HepG2 (cell line): ENCODE data around the gene CNPY4. TPM values are rescaled to one million over a fixed set of nuclear protein-coding genes. Genes with fewer than 3 reads are reported as not detected.

Experiments
- ARHGAP35 ChIP-seq: sonication (generic); formaldehyde crosslinking; IDR thresholded peaks from 2 replicates; pipeline ENCODE4 v1.9.0; 2022; ENCODE audit warnings: mild to moderate bottlenecking, inconsistent platforms, moderate library complexity, missing genetic modification reagents, borderline replicate concordance
- BCL6 ChIP-seq: IDR thresholded peaks from 2 replicates; pipeline ENCODE4 v1.6.1; 2016; ENCODE audit warnings: missing genetic modification reagents, missing compliant biosample characterization
- ESRRA ChIP-seq: sonication (generic); formaldehyde crosslinking; IDR thresholded peaks from 2 replicates; pipeline ENCODE4 v1.5.1; 2020; ENCODE audit warnings: mild to moderate bottlenecking, low read depth, missing genetic modification reagents
- FOXO1 ChIP-seq: sonication (generic); formaldehyde crosslinking; IDR thresholded peaks from 2 replicates; pipeline ENCODE4 v1.4.0; 2020; ENCODE audit warnings: missing genetic modification reagents
- GATAD1 ChIP-seq: IDR thresholded peaks from 2 replicates; pipeline ENCODE4 v1.6.1; 2016; ENCODE audit warnings: missing genetic modification reagents, missing compliant biosample characterization
- GPN1 ChIP-seq: sonication (generic); formaldehyde crosslinking; IDR thresholded peaks from 2 replicates; pipeline ENCODE4 v1.5.1; 2020; ENCODE audit warnings: missing genetic modification reagents, borderline replicate concordance
- MED8 ChIP-seq: sonication (generic); formaldehyde crosslinking; IDR thresholded peaks from 2 replicates; pipeline ENCODE4 v1.8.1; 2023; ENCODE audit warnings: mild to moderate bottlenecking, missing genetic modification reagents; ENCODE audit not compliant: insufficient replicate concordance
- ZNF143 ChIP-seq: sonication (generic); formaldehyde crosslinking; IDR thresholded peaks from 2 replicates; pipeline ENCODE4 v1.4.0; 2020; ENCODE audit warnings: missing genetic modification reagents
- ZNF251 ChIP-seq: sonication (generic); formaldehyde crosslinking; IDR thresholded peaks from 2 replicates; pipeline ENCODE4 v1.9.0; 2021; ENCODE audit warnings: mild to moderate bottlenecking, missing genetic modification reagents
- ZNF253 ChIP-seq: sonication (generic); formaldehyde crosslinking; IDR thresholded peaks from 2 replicates; pipeline ENCODE4 v1.8.0; 2022; ENCODE audit warnings: mild to moderate bottlenecking, missing genetic modification reagents, borderline replicate concordance
- ZNF260 ChIP-seq: sonication (generic); formaldehyde crosslinking; IDR thresholded peaks from 2 replicates; pipeline ENCODE4 v1.4.0; 2020; ENCODE audit warnings: missing genetic modification reagents, low read depth, mild to moderate bottlenecking, borderline replicate concordance
- ZNF558 ChIP-seq: sonication (generic); formaldehyde crosslinking; IDR thresholded peaks from 2 replicates; pipeline ENCODE4 v1.9.0; 2022; ENCODE audit warnings: mild to moderate bottlenecking, missing genetic modification reagents, borderline replicate concordance
- ZNF619 ChIP-seq: sonication (generic); formaldehyde crosslinking; IDR thresholded peaks from 2 replicates; pipeline ENCODE4 v1.4.0; 2020; ENCODE audit warnings: mild to moderate bottlenecking, missing genetic modification reagents
- ZNF816 ChIP-seq: sonication (generic); formaldehyde crosslinking; IDR thresholded peaks from 2 replicates; pipeline ENCODE4 v1.8.0; 2022; ENCODE audit warnings: missing genetic modification reagents, mild to moderate bottlenecking, borderline replicate concordance
- ZSCAN12 ChIP-seq: sonication (generic); formaldehyde crosslinking; IDR thresholded peaks from 2 replicates; pipeline ENCODE4 v1.9.0; 2021; ENCODE audit warnings: mild to moderate bottlenecking, missing genetic modification reagents
- polyA plus RNA-seq, 8 experiments: library from polyadenylated mRNA; depleted of rRNA in 3 of 8; stranded (reverse) in 7 of 8; unstranded in 1 of 8; fragments of >200 nt; fragmentation: Illumina TruSeq in 4 of 8; extraction: Trizol in 4 of 8; gene quantifications; 2 replicates each; pipeline versions ENCODE4 v1.2.1 to v1.2.3, GENCODE V29; 2011 to 2016; ENCODE audit warnings: low read depth in 4 of 8, missing spikeins in 1 of 8, mixed read lengths in 1 of 8; ENCODE audit not compliant: insufficient read depth in 1 of 8
- total RNA-seq, 5 experiments: library from RNA; depleted of rRNA; stranded (reverse); fragments of >200 nt; fragmentation: Illumina TruSeq; extraction: Trizol; gene quantifications; 2 replicates each; pipeline ENCODE4 v1.2.3, GENCODE V29; 2016; ENCODE audit warnings: low read depth in 1 of 5
- TF ChIP-seq, protein P1 (sequence below): sonication (generic); formaldehyde crosslinking; IDR thresholded peaks from 2 replicates; pipeline ENCODE4 v1.4.0; 2020; ENCODE audit warnings: missing genetic modification reagents, borderline replicate concordance
- TF ChIP-seq, protein P2 (sequence below): sonication (generic); formaldehyde crosslinking; IDR thresholded peaks from 2 replicates; pipeline ENCODE4 v1.5.0; 2020; ENCODE audit warnings: mild to moderate bottlenecking, missing genetic modification reagents
- TF ChIP-seq, protein P3 (sequence below): sonication (generic); formaldehyde crosslinking; IDR thresholded peaks from 2 replicates; pipeline ENCODE4 v1.8.0; 2022; ENCODE audit warnings: missing genetic modification reagents, mild to moderate bottlenecking, inconsistent platforms, borderline replicate concordance
- TF ChIP-seq, protein P4 (sequence below): sonication (generic); formaldehyde crosslinking; IDR thresholded peaks from 2 replicates; pipeline ENCODE4 v1.8.0; 2023; ENCODE audit warnings: mild to moderate bottlenecking, missing genetic modification reagents
- TF ChIP-seq, protein P5 (sequence below): sonication (generic); formaldehyde crosslinking; IDR thresholded peaks from 2 replicates; pipeline ENCODE4 v1.5.0; 2020; ENCODE audit warnings: missing genetic modification reagents
- TF ChIP-seq, protein P6 (sequence below): sonication (generic); formaldehyde crosslinking; IDR thresholded peaks from 2 replicates; pipeline ENCODE4 v1.8.1; 2023; ENCODE audit warnings: mild to moderate bottlenecking, missing genetic modification reagents

The CNPY4 gene
- total and polyA plus RNA-seq, 2 of the 13 experiments (the other 11 are each of a cell fraction or from before 2014, with no cell fraction given) = 6.2 to 12.7 TPM

DNA sequence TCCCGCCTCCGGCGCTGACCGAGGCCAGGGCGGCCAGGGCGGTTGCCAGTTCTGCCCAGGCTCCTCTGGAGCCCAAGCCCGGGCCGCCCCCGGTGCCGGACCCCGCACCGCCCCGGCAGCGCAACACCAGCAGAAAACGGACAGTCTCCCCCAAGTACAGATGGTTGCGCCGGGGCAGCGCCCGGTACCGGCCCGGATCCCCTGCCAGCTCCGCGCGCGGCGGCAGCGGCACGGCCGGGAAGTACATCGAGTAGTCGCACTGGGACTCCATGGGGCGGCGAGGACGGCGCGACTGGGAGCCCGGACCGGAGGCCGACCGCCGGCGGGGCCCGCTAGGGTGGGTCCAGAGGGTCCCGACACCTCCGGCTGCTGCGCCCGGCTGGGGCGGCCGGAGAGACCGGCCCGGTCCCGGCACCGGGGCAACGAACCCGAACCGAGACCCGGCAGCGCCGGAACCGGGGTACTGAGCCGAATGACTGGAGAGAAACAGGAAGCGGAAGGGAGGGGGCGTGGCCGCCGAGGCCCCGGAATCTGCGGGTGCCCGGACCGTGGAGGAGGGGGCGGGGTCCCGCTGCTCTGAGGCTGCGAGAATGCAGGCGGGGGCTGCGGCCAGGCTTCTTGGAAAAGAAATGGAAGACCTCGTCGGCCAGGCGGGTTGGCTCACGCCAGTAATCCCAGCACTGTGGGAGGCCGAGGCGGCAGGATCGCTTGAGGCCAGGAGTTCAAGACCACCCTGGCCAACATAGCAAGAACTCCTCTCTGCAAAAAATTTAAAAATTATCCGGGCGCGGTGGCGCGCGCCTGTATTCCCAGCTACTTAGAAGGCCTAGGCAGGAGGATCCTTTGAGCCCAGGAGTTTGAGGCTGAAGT lies 39.0 kb downstream of the CNPY4 start, which contains the start of gene TRAPPC14 (continued):
- TF ChIP-seq, protein P1, sequence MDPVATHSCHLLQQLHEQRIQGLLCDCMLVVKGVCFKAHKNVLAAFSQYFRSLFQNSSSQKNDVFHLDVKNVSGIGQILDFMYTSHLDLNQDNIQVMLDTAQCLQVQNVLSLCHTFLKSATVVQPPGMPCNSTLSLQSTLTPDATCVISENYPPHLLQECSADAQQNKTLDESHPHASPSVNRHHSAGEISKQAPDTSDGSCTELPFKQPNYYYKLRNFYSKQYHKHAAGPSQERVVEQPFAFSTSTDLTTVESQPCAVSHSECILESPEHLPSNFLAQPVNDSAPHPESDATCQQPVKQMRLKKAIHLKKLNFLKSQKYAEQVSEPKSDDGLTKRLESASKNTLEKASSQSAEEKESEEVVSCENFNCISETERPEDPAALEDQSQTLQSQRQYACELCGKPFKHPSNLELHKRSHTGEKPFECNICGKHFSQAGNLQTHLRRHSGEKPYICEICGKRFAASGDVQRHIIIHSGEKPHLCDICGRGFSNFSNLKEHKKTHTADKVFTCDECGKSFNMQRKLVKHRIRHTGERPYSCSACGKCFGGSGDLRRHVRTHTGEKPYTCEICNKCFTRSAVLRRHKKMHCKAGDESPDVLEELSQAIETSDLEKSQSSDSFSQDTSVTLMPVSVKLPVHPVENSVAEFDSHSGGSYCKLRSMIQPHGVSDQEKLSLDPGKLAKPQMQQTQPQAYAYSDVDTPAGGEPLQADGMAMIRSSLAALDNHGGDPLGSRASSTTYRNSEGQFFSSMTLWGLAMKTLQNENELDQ (CRISPR knock-in tag) = no peak
- TF ChIP-seq, protein P2, sequence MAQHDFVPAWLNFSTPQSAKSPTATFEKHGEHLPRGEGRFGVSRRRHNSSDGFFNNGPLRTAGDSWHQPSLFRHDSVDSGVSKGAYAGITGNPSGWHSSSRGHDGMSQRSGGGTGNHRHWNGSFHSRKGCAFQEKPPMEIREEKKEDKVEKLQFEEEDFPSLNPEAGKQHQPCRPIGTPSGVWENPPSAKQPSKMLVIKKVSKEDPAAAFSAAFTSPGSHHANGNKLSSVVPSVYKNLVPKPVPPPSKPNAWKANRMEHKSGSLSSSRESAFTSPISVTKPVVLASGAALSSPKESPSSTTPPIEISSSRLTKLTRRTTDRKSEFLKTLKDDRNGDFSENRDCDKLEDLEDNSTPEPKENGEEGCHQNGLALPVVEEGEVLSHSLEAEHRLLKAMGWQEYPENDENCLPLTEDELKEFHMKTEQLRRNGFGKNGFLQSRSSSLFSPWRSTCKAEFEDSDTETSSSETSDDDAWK (CRISPR knock-in tag) = no peak
- TF ChIP-seq MED8 (CRISPR knock-in tag) = no peak
- no peak for TF ChIP-seq ZNF253 (CRISPR knock-in tag)
- peak; percentile 38; the same call in 1 of the 2 replicates for TF ChIP-seq ZNF619 (CRISPR knock-in tag)
- no peak for TF ChIP-seq ZNF558 (CRISPR knock-in tag)
- TF ChIP-seq GPN1 (CRISPR knock-in tag) = no peak
- peak; percentile 44; the same call in 1 of the 2 replicates for TF ChIP-seq ESRRA (CRISPR knock-in tag)
- TF ChIP-seq, protein P3, sequence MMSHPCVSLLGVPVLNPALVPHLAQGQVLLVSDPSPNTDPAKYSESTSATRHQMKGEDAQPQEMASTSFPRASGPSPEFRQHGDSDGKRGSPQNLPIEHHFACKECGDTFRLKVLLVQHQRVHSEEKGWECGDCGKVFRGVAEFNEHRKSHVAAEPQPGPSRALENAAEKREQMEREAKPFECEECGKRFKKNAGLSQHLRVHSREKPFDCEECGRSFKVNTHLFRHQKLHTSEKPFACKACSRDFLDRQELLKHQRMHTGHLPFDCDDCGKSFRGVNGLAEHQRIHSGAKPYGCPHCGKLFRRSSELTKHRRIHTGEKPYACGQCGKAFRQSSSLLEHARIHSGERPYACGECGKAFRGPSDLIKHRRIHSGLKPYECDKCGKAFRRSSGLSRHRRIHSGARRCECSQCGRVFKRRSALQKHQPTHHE (CRISPR knock-in tag) = 0 out of 2 replicates have a peak, but pooled peaks have one; percentile 31
- TF ChIP-seq ZNF251 = no peak
- TF ChIP-seq ZNF816 (CRISPR knock-in tag) = peak; percentile 61; the same call in 1 of the 2 replicates
- TF ChIP-seq, protein P4, sequence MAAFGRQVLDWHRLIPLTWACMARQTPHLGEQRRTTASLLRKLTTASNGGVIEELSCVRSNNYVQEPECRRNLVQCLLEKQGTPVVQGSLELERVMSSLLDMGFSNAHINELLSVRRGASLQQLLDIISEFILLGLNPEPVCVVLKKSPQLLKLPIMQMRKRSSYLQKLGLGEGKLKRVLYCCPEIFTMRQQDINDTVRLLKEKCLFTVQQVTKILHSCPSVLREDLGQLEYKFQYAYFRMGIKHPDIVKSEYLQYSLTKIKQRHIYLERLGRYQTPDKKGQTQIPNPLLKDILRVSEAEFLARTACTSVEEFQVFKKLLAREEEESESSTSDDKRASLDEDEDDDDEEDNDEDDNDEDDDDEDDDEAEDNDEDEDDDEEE (CRISPR knock-in tag) = no peak
- TF ChIP-seq ZSCAN12 (CRISPR knock-in tag) = peak; percentile 49; the same call in 1 of the 2 replicates
- 0 out of 2 replicates have a peak, but pooled peaks have one; percentile 63 for TF ChIP-seq FOXO1 (CRISPR knock-in tag)
- TF ChIP-seq, protein P5, sequence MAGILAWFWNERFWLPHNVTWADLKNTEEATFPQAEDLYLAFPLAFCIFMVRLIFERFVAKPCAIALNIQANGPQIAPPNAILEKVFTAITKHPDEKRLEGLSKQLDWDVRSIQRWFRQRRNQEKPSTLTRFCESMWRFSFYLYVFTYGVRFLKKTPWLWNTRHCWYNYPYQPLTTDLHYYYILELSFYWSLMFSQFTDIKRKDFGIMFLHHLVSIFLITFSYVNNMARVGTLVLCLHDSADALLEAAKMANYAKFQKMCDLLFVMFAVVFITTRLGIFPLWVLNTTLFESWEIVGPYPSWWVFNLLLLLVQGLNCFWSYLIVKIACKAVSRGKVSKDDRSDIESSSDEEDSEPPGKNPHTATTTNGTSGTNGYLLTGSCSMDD = no peak
- peak; percentile 82 for TF ChIP-seq GATAD1 (CRISPR knock-in tag)
- TF ChIP-seq ZNF260 (CRISPR knock-in tag) = no peak
- no peak for TF ChIP-seq ARHGAP35 (CRISPR knock-in tag)
- TF ChIP-seq BCL6 (CRISPR knock-in tag) = peak; percentile 16; the same call in 1 of the 2 replicates
- no peak for TF ChIP-seq ZNF143 (CRISPR knock-in tag)
- TF ChIP-seq, protein P6, sequence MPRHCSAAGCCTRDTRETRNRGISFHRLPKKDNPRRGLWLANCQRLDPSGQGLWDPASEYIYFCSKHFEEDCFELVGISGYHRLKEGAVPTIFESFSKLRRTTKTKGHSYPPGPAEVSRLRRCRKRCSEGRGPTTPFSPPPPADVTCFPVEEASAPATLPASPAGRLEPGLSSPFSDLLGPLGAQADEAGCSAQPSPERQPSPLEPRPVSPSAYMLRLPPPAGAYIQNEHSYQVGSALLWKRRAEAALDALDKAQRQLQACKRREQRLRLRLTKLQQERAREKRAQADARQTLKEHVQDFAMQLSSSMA = no peak
